D721Med (cell line): ENCODE results near the gene CDC42EP4.

Experiments
- DNase-seq: peaks from one replicate; pipeline ENCODE4 v3.0.0; 2011; ENCODE audit warnings: low spot score; ENCODE audit not compliant: insufficient read length
- FAIRE-seq: peaks from 2 replicates; lab custom pipeline; 2011; peaks lifted over from hg19 to GRCh38; lab: Jason Lieb, UNC
- CTCF ChIP-seq: IDR thresholded peaks from 2 replicates; pipeline ENCODE4 v1.5.1; 2012; ENCODE audit warnings: mild to moderate bottlenecking, control low read depth; ENCODE audit not compliant: insufficient read depth; ENCODE audit errors: missing control alignments

Gene CDC42EP4

GRCh38 chr17:73342541-73343167 is 30.9 kb upstream of the CDC42EP4 start:
- DNase-seq (no peak), FAIRE-seq (no peak)
- peak; percentile 1 for TF ChIP-seq CTCF

- no peak for TF ChIP-seq CTCF
- DNase-seq (no peak), FAIRE-seq (no peak)
Measured at GRCh38 chr17:73342050-73342522, 30.3 kb upstream of the CDC42EP4 start.

GRCh38 chr17:73341350-73342049 is 29.7 kb upstream of the CDC42EP4 start:
- TF ChIP-seq CTCF = no peak
- FAIRE-seq = no peak

GRCh38 chr17:73340093-73340596 is 28.3 kb upstream of the CDC42EP4 start:
- DNase-seq (no peak), FAIRE-seq (peak; percentile 11)
- TF ChIP-seq CTCF = no peak

More at GRCh38 chr17:73341350-73342049, 29.7 kb upstream of the CDC42EP4 start:
- no peak for DNase-seq

GRCh38 chr17:73338566-73339197 is 26.9 kb upstream of the CDC42EP4 start:
- no peak for TF ChIP-seq CTCF
- no peak for DNase-seq
- no peak for FAIRE-seq

- TF ChIP-seq CTCF = no peak
- DNase-seq = no peak
- FAIRE-seq = no peak
Measured at GRCh38 chr17:73338050-73338521, 26.3 kb upstream of the CDC42EP4 start.
